SKM-1 (cell line): ENCODE data around the gene AMOT.

ENCODE experiments used
- DNase-seq: peaks from one replicate; lab custom pipeline; 2025; ENCODE audit not compliant: unreplicated experiment; lab: John Stamatoyannopoulos, UW

The AMOT gene

DNA sequence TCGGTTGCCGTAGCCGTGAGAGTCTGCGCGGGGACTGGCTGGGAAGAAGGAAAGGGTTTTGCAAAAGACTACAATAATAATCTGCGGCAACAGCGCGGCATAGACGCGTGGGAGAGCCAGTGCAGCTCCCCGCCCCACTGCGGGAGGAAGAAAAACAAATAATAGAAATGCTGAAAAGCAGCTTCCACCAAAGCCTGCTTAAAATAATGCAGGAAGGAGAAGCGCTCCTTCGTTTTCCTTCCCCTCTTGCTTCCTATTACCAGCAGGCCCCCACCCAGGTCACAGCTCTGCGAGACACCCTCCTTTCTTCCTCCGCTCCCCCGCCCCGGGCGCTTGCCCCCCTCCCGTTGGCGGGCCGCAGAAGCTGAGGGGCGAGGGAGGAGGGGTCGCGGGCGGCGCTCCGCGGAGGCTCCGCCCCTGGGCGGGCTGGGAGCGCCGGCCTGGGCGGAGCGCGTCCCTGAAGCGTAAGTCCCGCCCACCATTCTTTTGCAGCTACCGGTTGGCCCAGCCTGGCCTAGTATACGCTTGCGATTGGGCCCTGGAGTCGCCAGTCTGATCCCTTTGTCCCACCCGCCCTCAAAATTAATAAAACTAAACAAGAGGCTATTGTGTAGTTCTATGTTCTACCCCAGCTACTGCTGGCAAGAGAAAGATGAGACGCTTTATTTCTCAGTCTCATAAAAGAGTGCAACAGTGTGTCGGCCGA is 636 bp upstream of the AMOT start:
- peak; percentile 38 for DNase-seq

DNA sequence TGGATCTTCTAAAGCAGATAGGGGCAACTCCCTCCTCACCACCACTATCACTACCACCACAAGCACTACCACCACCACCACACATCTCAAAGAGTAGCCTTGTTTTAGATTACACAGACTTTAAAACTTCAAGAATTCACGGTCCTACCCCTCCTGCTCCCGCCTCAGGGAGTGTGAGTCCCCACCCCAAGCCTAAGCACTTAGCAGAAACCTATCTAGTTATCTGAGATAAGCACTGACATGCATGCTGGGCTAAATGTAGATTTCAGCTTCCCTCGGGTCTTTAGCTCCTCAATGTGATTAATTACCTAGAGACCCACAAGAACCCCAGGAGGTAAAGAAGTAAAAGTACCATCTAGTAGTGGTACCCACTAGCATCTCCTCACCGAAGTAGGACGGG is 775 bp downstream of the AMOT start:
- DNase-seq = no peak

DNA sequence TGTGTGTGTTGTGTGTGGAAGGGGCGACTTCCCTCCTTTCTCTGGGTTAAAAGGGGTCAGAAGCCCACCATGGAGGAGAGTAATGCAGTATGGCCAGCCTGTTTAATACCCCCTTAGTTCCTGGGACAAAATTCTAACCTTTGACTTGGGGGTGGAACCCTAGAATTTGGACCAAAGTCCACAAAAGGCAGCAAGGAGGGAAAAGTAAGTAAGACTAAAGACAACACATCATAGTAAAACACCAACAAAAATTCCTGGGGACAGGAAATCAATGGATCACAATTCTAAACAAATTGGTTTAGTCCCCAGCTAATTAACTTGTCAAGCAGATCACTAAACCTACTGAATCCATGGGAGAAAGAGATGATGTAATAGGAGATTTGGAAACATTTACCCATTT is 3.1 kb downstream of the AMOT start:
- DNase-seq = no peak

GRCh38 chrX:112835019-112835418 is 5.6 kb downstream of the AMOT start:
- DNase-seq = no peak

DNA sequence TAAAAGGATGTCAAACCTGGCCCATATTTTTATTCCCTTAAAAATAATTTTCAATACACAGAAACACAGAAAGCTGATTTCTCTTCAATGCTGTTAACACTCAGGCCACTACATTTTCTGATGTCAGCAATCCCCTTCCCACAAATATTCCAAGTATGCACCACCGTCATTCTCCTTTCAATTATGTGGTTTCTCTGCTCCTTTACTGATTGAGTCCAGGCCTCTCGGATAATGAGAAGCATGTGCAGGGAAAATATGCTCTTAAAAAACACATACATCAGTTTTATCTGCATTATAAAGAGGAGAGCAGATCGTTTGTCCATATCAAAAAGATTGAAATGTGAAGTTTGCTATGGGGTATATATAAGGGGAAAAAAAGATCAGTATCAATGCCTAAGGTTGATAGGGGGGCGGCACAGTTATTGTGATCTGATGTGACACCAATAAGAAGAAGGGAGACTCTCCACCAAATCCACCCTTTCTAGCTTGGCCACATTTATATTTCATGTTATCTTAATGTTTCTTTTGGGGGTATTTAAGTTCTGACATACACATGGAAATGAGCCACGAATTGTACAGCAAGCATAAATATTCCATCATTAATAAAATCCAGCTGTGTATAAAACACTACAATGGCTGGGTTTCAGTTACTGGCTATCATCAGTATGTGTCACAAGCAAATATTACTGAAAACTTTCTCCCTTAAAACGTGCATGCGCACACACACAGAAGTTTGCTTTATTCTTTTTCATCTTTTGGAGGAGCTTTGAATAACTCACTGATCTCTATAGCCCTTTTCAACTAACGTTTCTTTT is 6.4 kb downstream of the AMOT start:
- no peak for DNase-seq

DNA sequence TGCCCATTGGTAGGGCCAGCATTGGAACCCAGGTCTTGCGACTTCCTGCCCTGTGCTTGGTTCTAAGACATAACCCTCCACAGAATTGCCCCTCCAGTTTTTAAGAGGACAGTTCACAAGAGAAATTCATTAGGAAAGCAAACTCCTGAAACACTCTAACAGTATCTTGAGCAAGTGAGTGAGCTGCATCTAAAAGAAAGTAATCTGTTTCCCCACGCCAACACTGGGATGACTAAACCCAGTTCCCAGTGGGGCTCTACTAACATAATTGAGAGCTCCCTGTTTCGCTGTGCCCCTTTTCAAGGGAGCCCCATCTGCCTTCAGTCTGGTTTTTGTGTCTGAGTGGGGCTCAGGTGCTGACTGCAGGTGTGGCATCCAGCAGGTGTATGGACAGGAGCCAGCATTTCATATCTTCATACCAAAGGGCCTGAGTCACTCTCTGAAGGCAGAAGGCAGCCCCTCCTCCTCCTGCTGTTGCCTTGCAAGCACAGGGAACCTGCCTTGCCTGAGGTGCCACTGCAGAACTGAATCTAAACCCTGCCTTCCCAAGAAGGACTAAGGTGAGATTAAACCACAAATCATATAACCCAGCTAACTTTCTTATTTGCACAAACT is 8.0 kb downstream of the AMOT start:
- no peak for DNase-seq

DNA sequence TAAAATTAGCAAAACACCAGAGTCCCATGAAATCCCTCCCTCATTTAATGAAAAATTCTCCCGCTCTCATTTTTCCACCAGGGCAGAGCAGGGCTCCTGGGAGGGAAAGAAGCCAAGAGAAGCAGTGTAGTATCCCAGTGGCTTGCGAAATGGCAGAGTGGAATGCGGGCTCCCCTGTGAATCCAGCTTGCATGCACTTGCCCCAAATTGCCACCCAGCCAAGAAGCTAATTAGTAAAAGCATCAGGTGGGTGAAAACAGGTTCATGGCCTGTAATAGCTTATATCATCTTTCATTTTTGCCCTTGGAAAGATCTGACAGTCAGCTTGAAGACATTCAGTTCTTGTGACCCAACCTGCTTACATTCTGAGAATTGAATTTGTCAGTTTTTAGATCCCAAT is 10.1 kb downstream of the AMOT start:
- no peak for DNase-seq

DNA sequence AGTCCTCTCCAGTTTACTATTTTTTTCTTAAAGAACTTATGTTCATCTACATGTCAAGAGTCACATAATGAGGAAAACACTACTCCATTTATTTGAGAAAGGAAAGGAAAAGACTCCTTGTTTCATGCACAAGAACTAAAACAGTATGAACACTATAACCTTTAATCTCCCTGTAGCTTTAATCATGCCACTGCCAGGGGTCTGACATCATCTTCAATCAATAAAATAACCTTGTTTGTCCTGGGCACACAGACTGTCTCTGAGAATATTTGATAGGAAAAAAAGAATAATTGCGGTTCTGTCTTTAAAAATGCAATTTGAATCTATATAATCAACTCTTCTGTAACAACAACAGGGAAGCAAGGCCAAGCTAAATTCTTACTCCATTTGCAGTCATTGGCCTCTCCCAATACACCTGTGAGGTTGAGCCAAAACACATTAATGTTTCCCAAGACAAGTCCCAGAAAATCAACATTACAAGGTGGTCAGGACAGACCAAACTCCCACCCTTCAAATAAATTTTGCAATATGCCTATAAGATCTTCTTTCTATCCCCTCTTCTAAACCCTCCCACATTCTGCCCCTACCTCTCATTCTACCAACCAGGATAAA is 13.2 kb downstream of the AMOT start:
- no peak for DNase-seq

DNA sequence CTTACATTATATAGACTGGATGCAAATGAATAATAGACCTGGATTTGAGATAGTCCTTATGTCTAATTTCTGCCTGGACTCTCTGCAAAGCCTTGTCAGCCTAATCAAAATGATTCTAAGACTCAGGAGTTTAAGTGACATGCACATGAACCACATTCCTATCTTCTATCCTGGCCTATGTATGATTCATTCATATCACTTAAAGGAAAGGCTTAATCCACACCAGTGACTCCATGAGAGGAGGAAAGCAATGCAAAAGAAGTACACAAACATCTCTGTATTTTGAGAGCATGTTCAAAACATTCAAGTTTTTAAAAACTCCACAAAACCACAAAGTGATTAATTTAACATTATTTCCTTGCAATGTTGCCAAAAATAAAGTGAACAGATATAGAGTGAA is 14.6 kb downstream of the AMOT start:
- no peak for DNase-seq

- no peak for DNase-seq
Observed at GRCh38 chrX:112822892-112823291, 17.7 kb downstream of the AMOT start.

GRCh38 chrX:112820364-112821268 is 20.0 kb downstream of the AMOT start:
- DNase-seq = no peak

- no peak for DNase-seq
Observed at GRCh38 chrX:112819813-112820212, 20.8 kb downstream of the AMOT start.

- no peak for DNase-seq
Observed at GRCh38 chrX:112819008-112819640, 21.5 kb downstream of the AMOT start.

DNA sequence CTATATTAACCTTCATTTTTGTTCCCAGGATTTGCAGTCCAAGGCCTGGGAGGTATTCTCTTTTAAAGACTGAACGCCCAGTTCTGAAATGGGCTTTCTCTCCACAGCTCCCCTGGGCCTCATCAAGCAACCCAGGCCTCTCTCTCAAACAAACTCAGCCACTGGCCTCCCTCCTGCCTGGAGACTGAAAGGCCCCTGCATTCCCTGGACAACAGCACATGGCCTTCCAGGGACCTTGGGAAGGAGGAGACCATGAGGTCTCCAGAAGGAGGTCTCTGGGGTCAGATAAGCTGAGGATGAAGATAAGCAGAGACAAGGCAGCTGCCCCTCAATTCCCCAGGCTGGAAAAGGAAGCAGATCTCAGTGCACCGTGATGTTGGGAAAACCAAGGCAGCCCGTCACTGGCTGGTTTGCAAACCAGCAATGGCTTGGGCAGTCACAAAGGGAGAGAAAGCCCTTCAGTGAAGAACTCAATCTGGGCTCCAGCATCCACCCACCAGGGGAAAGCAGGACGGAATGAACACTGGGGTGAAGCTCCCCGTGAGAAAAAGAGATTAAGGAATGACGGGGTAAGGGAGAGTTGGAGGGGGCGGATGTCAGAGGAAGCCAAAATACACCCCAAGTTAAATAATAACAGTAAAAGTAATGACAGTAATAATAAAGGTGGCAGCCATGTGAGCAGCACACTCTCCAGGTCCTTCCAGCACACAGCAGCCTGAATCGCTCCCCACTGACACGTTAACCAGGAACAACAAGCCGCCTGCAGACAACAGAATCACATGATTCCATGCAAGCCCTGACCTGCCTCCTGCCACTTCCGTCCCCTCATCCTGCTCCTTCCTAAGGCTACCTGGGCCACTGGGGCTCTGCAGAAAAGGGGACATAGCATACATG is 22.3 kb downstream of the AMOT start:
- DNase-seq = no peak

GRCh38 chrX:112816908-112817307 is 23.7 kb downstream of the AMOT start:
- DNase-seq = no peak

DNA sequence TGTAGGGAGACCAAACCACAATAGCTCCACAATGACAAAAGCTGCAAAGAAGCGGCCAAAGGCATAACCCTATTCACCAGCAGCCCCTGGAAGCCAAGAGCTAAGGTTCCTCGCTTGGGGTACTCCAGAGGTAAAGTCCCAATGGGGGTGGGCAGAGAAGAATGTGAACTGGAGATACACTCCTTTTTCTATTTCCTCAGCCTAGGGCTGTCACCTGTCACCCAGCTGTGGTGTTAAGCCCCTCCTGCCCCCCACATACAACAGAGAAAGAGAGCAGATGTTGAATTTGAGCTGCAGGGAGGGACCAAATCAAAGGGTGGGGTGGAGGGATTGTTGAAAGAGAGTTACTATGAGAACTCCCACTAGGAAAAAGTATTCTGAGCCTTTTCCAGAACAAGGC is 26.1 kb downstream of the AMOT start:
- DNase-seq = no peak

DNA sequence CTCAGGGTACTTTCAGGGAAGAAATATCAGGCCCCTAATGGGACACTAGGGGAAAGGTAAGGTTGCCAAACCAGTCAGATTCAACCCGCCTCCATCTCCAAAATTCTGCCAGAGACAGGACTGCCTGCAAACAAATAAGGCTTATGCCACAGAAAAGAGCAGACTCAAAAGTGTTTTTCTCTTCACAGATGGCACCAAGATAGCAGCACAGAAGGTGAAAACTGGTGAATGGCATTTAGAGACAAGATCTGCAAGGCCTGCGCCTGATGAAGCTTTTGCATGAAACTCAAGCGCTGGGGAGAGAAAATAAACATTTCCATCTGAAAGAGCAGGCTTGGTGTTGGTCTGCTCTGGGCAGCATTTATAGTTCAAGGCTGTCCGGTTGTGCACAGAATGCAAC is 27.9 kb downstream of the AMOT start:
- DNase-seq = no peak

- DNase-seq = no peak
Observed at GRCh38 chrX:112808651-112809195, 31.9 kb downstream of the AMOT start.

DNA sequence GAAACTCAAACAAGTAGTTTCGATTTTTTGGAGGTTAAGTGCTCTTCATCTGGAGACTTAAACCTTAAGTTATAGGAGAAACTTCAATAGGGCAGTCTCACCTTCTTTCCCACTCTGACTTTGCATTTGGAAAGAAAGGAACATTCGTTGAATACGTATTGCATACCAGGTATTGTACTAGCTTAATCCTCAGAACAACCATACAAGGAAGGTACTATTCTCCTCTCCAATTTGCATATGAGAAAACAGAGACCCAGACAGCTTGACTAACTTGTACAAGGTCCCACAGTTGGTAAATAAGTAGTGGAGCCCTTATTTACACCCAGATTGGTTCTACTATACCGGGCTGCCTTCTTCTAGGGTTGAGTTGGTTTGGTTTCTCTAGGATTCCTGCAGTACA is 32.6 kb downstream of the AMOT start:
- no peak for DNase-seq
